Activated T-cell treated with anti-CD3 and anti-CD28 coated beads, Interleukin-2, amount 50 U/mL, for 48 hours (primary cell): ENCODE data around the gene IGSF23.
A peak's percentile ranks its signal among the peaks of the same experiment; 100 is the strongest.
"Not testable (repeated sequence)": the region's sequence is repeated elsewhere in the genome, so short reads cannot be mapped to it uniquely, and the experiment has no call there.

Experiments
- DNase-seq, 2 experiments: peaks; one replicate each; pipeline ENCODE4 v3.0.0-alpha.2; 2020

Gene IGSF23

GRCh38 chr19:44668985-44669764 lies 55.8 kb downstream of the IGSF23 start:
- peak in 1 of 2 experiments; percentile 22 for DNase-seq

GRCh38 chr19:44670027-44670426 lies 56.7 kb downstream of the IGSF23 start:
- not testable (repeated sequence) for DNase-seq

GRCh38 chr19:44671400-44671799 lies 58.0 kb downstream of the IGSF23 start, which contains the start of gene CEACAM19:
Gene CEACAM19 (plus strand): TSS chr19:44671482. CDS start chr19:44671932, 450 bp downstream.
- no peak for DNase-seq

GRCh38 chr19:44672226-44672625 lies 58.9 kb downstream of the IGSF23 start:
- DNase-seq: no peak

- no peak for DNase-seq
These were observed 60.1 kb downstream of the IGSF23 start for GRCh38 chr19:44673510-44673909.

- no peak for DNase-seq
These were observed 62.2 kb downstream of the IGSF23 start for GRCh38 chr19:44675521-44675920.

GRCh38 chr19:44677019-44677811 lies 63.9 kb downstream of the IGSF23 start:
- DNase-seq: no peak

GRCh38 chr19:44680536-44680935 lies 67.2 kb downstream of the IGSF23 start:
- DNase-seq: no peak

GRCh38 chr19:44681992-44682790 lies 68.8 kb downstream of the IGSF23 start:
- no peak for DNase-seq

GRCh38 chr19:44682807-44683206 lies 69.4 kb downstream of the IGSF23 start:
- DNase-seq: no peak

GRCh38 chr19:44683434-44684210 lies 70.3 kb downstream of the IGSF23 start:
- no peak for DNase-seq

- not testable (repeated sequence) for DNase-seq
These were observed 71.0 kb downstream of the IGSF23 start for GRCh38 chr19:44684396-44684795.

GRCh38 chr19:44684892-44685863 lies 71.8 kb downstream of the IGSF23 start:
- DNase-seq: no peak

- no peak for DNase-seq
These were observed 72.5 kb downstream of the IGSF23 start for GRCh38 chr19:44685877-44686276.
